ENCODE measurements around the gene OXSR1.

Gene OXSR1

GRCh38 chr3:38275658-38276057 is 110.3 kb downstream of the OXSR1 start:
- Histone ChIP-seq H3K4me2 (ENCODE audit: low read depth, low read length, poor library complexity, severe bottlenecking) (no peak overlapping the region), H3K4me1 (ENCODE audit: insufficient read depth, low read length, poor library complexity, severe bottlenecking) (no peaks in the 10 kb centered on the region), H3K9me3 (ENCODE audit: insufficient read depth, low read depth, low read length) (no peaks in the 10 kb centered on the region), H3K9ac (ENCODE audit: low read depth, low read length, poor library complexity, severe bottlenecking) (no peak overlapping the region), H3K4me3 (ENCODE audit: low read length, poor library complexity, severe bottlenecking) (no peak overlapping the region), H3F3A (ENCODE audit: low read depth) (no peaks in the 10 kb centered on the region), H4K20me1 (ENCODE audit: insufficient read depth, low read length, poor library complexity, severe bottlenecking) (no peaks in the 10 kb centered on the region), H3K9me2 (replicated peaks; ENCODE audit: low read depth, low read length) (no peaks in the 10 kb centered on the region), H3K79me2 (ENCODE audit: insufficient read depth, low read length) (no peaks in the 10 kb centered on the region), H2AFZ (ENCODE audit: low read length) (no peak overlapping the region), H3K27me3 (ENCODE audit: insufficient read depth, low read length, poor library complexity, severe bottlenecking) (no peaks in the 10 kb centered on the region), H3K36me3 (ENCODE audit: insufficient read depth, low read length) (no peaks in the 10 kb centered on the region)
- TF ChIP-seq EZH2phosphoT487 (IDR thresholded peaks at IDR 0.05; ENCODE audit: borderline replicate concordance) (no peak), CTCF (conservative IDR thresholded peaks at IDR 0.05; ENCODE audit: low read length) (no peak)

- Histone ChIP-seq H3K9me3 (ENCODE audit: insufficient read depth, low read depth, low read length) (no peaks in the 10 kb centered on the region), H3K79me2 (ENCODE audit: insufficient read depth, low read length) (no peaks in the 10 kb centered on the region), H3K4me2 (ENCODE audit: low read depth, low read length, poor library complexity, severe bottlenecking) (no peak overlapping the region), H3K36me3 (ENCODE audit: insufficient read depth, low read length) (no peaks in the 10 kb centered on the region), H3F3A (ENCODE audit: low read depth) (no peaks in the 10 kb centered on the region), H3K9me2 (replicated peaks; ENCODE audit: low read depth, low read length) (no peaks in the 10 kb centered on the region), H3K4me1 (ENCODE audit: insufficient read depth, low read length, poor library complexity, severe bottlenecking) (no peaks in the 10 kb centered on the region), H3K9ac (ENCODE audit: low read depth, low read length, poor library complexity, severe bottlenecking) (no peak overlapping the region), H3K4me3 (ENCODE audit: low read length, poor library complexity, severe bottlenecking) (no peak overlapping the region), H2AFZ (ENCODE audit: low read length) (no peak overlapping the region), H3K27me3 (ENCODE audit: insufficient read depth, low read length, poor library complexity, severe bottlenecking) (no peaks in the 10 kb centered on the region), H4K20me1 (ENCODE audit: insufficient read depth, low read length, poor library complexity, severe bottlenecking) (no peaks in the 10 kb centered on the region)
- no peak for TF ChIP-seq CTCF (conservative IDR thresholded peaks at IDR 0.05; ENCODE audit: low read length)
These were observed 111.0 kb downstream of the OXSR1 start for GRCh38 chr3:38276081-38276916.

- H3K36me3 ChIP-seq (ENCODE audit: insufficient read depth, low read length) = no peaks in the 10 kb centered on the region
- no peak for TF ChIP-seq CTCF (conservative IDR thresholded peaks at IDR 0.05; ENCODE audit: low read length)
- no peak for TF ChIP-seq EZH2phosphoT487 (IDR thresholded peaks at IDR 0.05; ENCODE audit: borderline replicate concordance)
- no peak overlapping the region for H3K4me2 ChIP-seq (ENCODE audit: low read depth, low read length, poor library complexity, severe bottlenecking)
- no peaks in the 10 kb centered on the region for H4K20me1 ChIP-seq (ENCODE audit: insufficient read depth, low read length, poor library complexity, severe bottlenecking)
- H3K27me3 ChIP-seq (ENCODE audit: insufficient read depth, low read length, poor library complexity, severe bottlenecking) = no peaks in the 10 kb centered on the region
- no peaks in the 10 kb centered on the region for H3K9me2 ChIP-seq (replicated peaks; ENCODE audit: low read depth, low read length)
- no peak overlapping the region for H2AFZ ChIP-seq (ENCODE audit: low read length)
- no peaks in the 10 kb centered on the region for H3K9me3 ChIP-seq (ENCODE audit: insufficient read depth, low read depth, low read length)
- H3K4me1 ChIP-seq (ENCODE audit: insufficient read depth, low read length, poor library complexity, severe bottlenecking) = no peaks in the 10 kb centered on the region
- H3K9ac ChIP-seq (ENCODE audit: low read depth, low read length, poor library complexity, severe bottlenecking) = no peak overlapping the region
- no peaks in the 10 kb centered on the region for H3K79me2 ChIP-seq (ENCODE audit: insufficient read depth, low read length)
- H3K4me3 ChIP-seq (ENCODE audit: low read length, poor library complexity, severe bottlenecking) = no peak overlapping the region
- no peaks in the 10 kb centered on the region for H3F3A ChIP-seq (ENCODE audit: low read depth)
These were observed 111.7 kb downstream of the OXSR1 start for GRCh38 chr3:38276917-38277630.

Data from Loucy (cell line).